HCEC 1CT (cell line): ENCODE data around the gene ABHD2.
"Not testable (repeated sequence)": the region's sequence is repeated elsewhere in the genome, so short reads cannot be mapped to it uniquely, and the experiment has no call there.

ENCODE experiments used
- DNase-seq: peaks from one replicate; pipeline ENCODE4 v3.0.0-alpha.2; 2017

The ABHD2 gene

DNA sequence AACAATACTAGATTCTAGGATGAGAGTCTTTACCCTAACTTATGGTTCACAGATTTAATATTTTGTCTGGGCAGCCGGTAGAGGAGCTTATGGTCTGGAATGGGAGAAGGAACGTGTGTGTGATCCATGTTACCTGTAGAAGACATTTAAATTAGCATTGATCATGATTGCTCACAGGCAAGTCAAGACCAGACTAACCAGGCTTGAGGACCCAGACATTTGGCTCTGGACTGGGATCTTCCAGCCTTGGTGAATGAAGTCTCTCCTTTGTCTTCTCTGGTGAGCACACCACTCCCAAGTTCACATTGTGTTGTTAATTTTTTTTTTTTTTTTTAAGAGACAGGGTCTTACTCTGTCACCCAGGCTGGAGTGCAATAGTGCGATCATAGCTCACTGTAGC lies 11.7 kb downstream of the ABHD2 start:
- DNase-seq: no peak

DNA sequence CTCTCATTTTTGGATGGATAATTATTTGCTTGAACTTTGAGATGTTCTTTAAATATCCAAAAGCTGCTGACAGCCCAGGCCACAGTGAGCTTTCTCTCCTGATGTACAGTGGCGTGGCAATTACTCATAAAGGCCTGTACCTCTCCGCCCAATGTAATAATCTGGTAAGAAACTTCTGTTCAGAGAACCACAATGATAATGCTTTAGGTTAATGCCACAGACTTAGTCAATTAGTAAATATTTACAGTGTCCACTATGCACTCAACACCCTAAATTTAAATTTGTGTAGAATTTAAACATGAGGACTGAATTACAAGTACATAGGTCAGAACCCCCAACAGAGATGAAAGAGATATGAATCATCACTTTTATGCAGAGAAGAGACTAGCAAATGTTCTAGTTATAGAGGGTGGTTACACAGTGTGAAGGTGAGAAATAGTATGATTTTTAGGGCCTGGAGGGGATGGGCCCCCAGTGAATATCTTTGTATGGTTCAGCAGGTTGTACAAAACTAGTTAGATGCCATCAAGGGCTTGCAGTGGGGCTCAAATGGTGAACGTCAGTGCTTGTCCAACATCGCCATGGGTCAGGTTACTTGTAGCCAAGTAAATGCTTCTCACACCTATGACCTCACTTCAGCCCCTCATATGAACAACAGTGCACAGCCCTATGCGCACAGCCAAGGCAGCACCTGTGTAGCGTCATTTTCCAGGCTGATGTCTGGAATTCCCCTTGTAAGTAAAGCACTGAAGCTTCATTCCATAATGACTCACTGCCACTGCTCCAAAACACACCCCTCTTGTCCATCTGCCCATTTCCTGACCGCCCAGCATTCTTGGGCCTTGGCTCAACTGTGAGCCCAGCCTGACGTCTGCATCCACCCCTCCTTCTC lies 13.3 kb downstream of the ABHD2 start:
- DNase-seq: peak; percentile 98

DNA sequence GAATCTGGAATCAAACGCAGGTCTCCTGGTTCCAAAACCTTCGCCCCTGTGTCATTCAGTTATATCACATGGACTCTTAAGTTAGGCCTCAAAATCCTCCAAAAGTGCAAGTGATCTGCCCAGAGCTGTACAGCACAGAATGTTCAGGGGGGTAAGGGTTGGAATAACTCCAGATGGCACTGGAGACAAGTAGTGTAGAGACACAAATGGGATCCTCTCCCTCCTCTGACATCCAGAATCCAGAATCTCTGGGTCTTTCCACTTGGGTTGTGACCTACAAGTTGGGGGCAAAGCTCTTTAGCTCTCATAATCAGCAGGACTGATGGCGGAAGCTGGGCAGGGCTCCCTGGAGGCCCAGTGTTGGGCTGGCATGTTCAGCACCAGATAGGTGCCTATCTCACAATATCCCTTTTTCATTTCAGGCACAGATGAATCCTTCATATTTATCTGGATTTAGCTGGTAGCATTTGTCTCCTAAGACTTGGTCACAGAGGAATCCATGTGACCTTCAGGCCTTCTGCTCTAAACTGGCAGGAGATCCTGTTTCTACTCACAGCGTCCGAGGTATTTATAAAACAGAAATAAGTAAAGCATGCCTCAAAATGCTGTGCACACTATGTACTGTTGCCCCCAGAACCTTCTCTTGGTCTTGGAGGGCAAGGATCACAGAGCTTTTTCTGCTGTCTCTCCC lies 15.4 kb downstream of the ABHD2 start:
- no peak for DNase-seq

DNA sequence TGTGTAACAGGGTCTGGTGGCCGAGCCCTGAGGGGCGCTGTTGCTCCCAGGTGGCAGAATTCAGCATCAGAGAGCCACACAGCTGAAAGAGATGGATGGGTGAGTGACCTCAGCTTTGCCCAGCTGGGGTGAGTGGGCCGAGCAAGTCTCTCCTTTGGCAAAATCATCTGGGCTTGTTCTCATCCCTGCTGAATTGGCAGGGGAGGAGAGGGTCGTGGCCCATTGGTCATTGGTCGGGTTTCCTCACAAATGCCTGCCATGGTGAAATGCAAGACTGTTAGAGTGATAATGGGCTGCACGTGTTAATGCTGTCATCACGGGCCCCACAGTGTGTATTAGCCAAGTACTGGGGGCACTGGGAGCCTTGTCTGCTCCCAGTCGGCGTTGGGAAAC lies 15.9 kb downstream of the ABHD2 start:
- no peak for DNase-seq

DNA sequence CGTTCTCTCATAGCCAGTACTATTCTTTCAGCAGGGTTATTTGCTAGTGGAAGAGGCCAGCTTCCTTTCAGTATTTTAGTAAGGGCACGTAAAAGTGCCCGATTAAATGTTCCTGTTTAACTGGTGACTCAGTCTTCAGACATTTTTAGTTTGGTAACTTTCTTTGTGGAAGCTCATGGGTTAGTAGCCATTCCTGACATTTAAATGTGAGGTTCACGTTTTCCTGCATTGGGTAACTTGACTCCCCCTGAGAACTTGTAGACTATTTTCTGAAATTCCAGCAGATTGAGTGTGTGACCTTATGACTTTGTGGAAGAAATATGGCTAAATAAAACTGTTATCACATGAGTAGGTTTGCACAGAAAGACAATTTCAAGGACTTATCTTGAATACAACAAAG lies 16.9 kb downstream of the ABHD2 start:
- peak; percentile 98 for DNase-seq

DNA sequence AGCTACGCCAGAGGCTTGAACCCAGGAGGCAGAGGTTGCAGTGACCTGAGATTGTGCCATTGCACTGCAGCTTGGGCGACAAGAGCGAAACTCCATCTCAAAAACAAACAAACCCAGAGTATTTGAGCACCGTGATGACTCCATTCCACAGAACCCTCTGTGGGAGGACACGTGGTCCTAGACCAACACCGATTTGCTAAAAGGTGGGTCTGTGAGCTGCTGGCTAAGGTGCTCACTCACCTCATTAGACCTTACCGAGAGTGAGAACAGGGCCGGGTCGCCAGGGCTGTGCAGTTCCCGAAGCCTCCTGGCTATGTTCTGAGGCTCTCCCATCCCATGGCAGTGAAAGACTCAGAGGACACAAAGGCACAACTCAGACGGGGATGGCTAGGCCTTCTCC lies 17.9 kb downstream of the ABHD2 start:
- DNase-seq: no peak

DNA sequence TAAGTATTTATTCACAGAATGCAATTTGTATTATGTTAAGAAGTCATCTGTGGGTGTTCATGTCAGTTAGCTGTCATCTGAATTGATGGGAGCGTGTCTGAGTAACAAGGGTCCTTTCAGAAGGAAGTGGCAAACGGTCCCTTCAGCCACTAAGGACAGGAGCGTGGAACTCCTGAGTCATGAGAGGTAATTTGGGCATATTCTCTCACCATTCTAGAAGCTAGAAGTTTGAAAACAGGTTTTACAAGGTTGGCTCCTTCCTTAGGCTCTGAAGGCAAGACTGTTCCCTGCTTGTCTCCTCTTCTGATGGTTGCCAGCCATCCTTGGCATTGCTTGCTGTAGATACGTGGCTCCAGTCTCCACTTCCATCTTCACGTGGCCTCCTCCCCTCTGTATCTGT lies 19.7 kb downstream of the ABHD2 start:
- DNase-seq: no peak

DNA sequence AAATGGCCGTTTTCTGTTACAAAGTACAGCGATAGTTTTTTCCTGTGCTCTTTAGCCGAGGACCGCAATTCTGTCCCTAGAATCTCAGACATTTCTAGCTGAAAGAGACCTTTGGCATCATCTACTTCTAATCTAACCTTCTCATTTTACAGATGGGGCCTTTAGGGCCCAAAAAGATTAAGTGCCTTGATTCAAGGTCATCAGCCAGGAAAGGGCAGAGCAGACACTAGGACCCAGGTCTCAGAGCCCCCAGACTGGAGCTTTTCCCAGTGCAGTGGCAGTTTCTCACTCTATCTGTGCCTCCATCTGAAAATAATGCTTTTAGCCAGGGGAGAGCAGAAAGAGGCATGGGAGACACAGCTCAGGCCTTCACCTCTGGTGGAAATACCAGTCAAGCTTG lies 20.6 kb downstream of the ABHD2 start:
- no peak for DNase-seq

DNA sequence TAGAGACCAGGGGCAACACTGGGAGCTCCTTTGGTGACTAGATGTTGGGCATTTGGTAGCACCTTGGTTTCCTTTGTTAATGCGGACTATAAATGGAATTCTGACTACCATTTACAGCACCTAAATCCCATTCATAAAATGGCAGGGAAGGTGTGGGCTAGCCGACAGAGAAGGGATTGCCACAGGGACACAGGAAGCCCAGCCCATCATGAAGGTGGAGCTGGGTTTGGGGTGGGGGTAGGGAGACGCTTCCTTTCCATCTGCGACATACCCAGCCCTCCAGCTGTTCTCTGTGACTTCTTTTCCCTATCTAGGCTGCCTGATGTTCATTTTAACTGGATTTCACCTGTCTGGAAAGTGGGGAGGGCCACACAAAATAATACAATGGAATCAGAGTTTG lies 21.0 kb downstream of the ABHD2 start:
- no peak for DNase-seq

DNA sequence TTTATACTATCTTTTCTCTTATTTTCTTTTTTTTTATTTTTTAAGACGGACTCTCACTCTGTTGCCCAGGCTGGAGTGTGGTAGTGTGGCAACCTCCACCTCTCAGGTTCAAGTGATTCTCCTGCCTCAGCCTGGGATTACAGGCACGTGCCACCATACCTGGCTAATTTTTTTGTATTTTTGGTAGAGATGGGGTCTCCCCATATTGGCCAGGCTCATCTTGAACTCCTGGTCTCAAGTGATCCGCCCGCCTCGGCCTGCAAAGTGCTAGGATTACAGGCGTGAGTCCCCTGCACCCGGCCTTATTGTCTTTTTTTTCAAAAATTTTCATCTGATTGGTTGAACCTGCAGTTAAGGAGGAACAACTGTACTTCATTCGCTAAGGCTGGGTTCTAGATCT lies 21.8 kb downstream of the ABHD2 start:
- no peak for DNase-seq

DNA sequence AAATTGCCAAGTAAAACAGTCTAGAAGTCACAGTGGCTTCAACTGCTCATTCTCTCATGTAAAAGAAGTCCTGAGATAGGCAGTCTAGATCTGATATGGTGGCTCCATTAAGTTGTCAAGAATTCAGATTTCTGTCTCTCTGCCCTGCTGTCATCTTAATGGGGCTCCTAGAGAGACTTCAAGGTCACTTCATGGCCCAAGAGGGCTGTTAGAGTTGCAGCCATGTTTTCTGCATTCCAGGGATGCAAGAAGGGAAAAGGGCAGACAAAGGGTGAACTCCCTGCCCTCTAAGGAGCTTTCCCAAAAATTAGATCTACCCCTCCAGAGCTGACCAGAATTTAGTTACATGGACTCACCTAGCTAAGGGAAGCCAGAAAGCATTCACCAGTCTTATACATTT lies 23.1 kb downstream of the ABHD2 start:
- no peak for DNase-seq

DNA sequence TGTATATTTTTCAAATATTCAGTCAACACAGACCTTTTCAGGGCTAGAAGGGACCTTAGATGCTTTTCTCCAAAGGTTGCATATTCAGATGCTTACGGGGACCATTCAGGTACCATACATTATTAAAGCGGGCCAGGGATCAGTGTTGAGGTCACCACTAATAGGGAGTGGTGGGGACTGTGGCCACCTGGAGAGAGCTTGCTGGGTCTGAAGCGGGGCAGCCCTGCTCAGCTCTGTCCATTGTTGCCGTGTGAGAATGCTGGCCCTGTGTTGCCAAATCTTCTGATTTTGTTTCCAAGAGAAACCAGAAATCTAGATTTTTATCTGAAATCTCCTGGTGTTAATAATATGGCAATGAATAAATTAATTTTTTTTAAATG lies 23.7 kb downstream of the ABHD2 start:
- no peak for DNase-seq

DNA sequence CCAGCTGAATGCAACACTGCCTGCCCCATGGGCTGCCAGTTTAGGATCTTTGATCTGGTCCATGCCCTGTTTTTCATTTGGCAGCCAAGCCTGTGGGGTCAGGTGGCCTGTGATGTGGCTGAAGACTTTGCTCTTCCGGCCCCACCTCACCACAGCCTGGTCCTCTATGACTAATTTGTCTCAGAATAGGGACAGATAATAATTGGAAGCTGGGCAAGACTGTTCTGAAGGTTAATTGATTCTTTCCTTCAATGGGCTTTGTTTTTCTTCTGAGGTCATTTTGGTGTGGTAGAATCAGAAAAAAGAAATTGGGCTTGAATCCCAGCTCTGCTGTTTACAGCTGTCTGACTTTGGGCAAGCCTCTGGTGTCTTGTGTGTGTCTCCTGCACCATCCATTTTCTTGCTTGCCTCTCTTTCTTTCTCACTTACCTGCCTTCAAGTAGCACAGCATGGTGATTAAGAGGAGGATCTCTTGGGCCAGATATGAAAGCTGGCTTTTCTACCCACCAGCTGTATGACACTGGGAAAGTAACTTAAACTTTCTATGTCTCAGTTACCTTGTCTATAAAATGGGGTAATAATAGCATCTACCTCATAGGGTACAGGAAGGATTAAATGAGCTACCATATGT lies 24.2 kb downstream of the ABHD2 start:
- DNase-seq: peak; percentile 45

DNA sequence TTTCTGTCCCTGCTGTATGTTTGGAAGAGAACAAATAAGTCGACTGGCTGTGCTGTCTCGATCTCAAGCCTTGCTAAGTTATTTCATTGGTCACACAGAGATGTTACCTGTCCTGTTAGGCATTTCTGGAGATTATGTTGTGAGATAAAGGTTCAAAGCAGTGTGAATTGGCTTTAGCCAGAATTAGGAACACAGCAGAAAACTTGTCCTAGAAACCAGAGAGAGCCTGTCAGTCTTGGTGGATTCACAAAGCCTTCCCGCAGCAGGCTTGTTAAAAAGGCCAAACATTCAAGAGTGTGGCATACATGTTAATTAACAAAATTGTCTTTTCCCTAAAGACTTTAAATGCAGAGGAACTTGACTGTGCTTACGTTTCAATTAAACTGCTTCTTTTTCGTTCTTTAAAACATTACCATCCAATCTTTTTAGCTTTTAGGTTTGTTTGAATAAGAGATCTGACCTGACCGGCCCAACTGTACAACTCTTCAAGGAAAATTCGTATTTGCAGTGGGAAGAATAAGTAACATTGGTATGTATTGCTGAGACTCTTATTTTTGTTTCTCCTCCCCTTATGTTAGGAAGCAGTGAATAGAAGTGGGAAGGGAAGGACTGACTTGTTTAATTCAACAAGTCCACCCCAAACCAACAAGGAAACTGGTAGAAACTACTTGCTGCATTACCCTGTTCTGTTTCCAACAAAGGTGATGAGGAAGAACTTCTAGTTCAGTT lies 25.2 kb downstream of the ABHD2 start:
- no peak for DNase-seq

DNA sequence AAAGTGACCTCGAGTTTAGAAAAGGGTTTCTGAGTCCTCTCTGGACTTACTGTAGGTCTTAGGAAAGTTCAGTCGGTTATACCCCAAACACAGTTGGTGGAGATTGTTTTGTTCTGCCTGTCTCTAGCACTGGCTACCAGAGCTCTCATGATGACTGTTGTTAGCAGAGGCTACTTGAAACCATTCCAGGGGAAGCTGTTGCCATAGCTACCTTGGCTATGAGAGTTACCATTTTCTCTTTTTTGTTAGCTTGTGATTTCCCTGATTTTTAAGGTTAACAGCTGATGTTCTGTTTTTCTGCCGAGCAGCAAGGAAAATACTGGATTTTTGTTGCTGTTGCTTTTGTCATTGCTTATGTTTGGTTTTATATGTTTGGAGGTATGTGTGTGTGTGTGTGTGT lies 26.7 kb downstream of the ABHD2 start:
- DNase-seq: peak; percentile 35

DNA sequence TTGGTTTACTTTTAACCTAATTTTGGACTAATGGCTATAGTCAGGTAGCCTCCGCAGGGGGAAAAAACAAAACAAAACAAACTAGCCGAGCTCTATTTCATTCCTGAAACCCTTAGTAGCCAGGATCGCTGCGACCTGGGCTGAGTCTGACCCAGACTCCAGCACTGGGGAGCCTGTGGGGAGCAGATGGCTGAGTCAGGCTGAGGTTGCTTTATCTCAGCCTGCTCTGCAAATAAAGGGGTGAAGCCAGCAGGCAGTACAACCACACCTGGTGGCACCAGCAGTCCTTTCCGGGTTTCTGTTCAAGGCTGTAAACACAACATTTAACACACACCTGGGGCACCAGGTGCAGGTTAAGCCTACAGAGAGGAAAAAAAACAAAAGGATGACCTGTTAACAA lies 27.3 kb downstream of the ABHD2 start:
- DNase-seq: no peak

DNA sequence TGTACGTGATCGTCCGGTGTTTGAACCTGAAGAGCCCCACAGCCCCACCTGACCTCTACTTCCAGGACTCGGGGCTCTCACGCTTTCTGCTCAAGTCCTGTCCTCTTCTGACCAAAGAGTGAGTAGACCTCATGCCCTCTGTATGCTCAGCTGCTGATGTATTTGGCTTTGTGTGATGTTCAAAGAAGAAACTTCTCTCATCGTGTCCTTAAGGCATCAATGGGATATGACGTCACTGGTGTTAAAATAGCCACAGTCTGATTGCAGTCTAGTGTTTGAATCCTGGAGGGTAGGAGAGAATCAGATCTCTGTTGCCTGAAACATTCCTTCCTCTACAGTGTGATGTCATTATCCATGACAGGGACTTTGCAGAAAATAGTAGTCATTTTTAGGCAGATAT lies 28.1 kb downstream of the ABHD2 start:
- no peak for DNase-seq

DNA sequence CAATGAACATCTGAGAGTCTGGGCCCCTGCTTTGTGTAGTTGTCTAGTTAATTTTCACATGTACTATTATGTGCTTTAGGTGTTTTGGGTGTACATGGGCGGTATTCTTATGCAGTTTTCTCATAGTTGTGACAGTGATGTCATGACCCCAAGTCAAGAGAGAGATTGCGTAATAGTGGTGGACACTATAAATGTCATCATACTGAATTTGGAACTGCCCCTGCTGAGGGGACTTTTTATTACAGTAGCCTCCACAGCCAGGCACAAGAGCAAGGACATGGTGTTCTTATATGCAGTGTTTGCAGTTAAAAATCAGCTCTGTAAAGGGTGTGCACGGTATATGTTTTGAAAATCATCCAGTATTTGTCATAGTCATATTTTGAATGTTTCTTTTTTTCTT lies 29.5 kb downstream of the ABHD2 start:
- DNase-seq: no peak

DNA sequence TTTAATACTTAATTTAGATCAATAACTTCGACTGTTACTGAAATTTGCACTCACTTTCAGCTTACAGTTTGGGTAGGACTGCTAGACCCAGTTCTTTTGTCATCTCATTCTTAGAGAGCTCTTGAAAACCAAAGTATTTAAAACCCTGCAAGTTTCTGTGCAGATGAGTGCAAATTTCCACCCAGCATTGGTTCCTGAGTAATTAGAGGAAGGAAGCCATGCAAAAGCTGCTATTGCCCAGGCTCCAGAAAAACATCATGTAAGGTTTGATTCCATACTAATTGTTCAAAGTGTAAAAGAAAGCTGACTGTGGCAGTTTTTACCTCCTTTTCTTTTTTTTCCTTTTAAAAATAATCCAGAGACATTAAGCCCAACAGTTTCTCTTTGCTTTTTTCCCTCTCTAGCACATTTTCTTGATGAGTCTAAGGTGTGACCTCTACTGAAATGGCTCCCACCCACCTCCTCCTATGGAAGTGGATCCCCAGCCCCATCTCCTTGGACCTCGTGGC lies 30.3 kb downstream of the ABHD2 start:
- DNase-seq: no peak

DNA sequence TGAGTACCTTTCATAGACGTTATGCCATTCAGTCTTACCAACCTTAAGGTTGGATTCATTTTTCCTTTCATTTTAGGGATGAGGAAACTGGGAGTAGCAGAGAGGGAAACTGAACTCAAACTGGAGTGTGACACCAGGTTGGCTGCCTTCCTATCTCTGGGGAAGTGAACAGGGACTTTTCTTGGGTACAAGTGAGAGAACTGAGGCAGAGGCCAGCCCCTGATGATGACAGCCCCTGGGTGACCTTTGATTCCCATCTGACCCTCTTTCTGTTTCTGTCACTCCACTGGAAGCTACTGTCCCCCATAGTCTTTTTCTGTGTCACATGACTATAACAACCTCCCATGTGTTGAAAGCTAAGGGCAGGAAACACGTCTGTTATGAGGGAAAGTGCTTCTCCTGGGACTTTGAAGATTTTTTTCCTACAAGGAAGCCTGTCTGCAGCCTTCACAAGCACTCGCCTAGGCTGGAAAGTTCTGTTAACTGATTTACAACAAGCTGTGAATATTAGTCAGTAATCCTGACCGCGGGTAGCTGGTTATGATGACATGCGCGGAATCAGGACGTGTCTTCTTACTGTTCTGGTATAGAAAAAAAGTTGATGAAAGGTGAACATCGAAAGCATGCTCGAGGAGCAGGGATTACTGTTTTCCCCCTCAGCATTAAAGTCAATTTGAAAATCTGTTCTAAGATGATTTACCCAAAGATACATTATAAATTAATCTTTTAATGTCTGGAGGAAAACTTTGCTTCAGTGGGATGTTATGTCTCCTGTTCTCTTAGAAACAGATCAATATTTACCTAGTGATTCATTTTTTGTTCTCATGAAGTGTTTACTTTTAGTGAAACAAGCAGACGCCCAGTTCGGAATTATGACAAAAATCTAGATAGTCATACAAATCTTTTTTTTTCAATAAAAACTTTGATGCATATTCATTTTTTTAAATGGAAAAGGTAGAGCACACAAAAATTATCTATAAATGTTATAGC lies 31.5 kb downstream of the ABHD2 start:
- DNase-seq: peak; percentile 83

DNA sequence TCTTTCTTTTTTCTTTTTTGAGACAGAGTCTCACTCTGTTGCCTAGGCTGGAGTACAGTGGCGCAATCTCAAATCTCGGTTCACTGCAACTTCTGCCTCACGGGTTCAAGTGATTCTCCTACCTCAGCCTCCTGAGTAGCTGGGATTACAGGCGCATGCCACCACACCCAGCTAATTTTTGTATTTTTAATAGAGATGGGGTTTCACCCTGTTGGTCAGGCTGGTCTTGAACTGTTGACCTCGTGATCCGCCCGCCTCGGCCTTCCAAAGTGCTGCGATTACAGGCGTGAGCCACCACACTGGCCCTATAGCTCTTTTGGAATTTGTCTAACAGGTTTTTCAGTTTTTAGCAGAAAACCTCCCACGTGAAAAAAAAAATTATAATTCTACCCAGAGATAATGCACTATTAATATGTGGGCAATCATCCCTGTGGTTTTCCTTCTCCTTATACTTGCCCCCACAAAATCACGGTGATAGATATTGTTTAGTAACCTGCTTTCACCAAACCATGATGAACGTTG lies 32.3 kb downstream of the ABHD2 start:
- DNase-seq: not testable (repeated sequence)

DNA sequence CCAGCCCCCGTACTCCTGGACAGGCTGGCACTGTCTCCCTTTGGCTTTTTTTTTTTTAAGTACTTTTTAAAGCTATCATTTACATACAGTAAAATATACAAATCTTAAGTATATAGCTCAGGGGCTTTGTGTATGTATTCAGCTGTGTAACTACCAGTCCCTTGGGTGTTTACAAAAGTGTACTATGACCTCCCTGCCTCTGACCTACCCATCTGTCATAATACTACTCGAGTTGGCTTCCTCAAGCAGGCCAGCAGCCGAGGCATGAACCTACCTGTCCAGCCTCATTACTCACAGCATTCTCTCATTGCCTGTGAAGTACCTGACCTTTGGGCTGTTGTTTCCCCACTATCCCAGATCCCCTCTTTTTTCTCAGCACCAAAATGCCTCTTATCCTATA lies 33.2 kb downstream of the ABHD2 start:
- no peak for DNase-seq
